HG03280 (cell line): ENCODE measurements around the gene POLD3.
"Not testable (repeated sequence)": the region's sequence is repeated elsewhere in the genome, so short reads cannot be mapped to it uniquely, and the experiment has no call there.

Source experiments
- ATAC-seq: cut with Tn5 transposase; IDR thresholded peaks from one replicate; pipeline ENCODE4 v1.9.1; 2021; ENCODE audit warnings: mild to moderate bottlenecking, moderate library complexity; ENCODE audit not compliant: unreplicated experiment

The POLD3 gene

GRCh38 chr11:74636630-74637184 lies 44.3 kb downstream of the POLD3 start:
- no peak for ATAC-seq

GRCh38 chr11:74637700-74638099 lies 45.3 kb downstream of the POLD3 start:
- ATAC-seq, result no peak

- ATAC-seq, result no peak
Measured at GRCh38 chr11:74638869-74639268, 46.5 kb downstream of the POLD3 start.

- no peak for ATAC-seq
Measured at GRCh38 chr11:74639533-74639932, 47.2 kb downstream of the POLD3 start.

- ATAC-seq, result no peak
Measured at GRCh38 chr11:74641289-74641688, 48.9 kb downstream of the POLD3 start.

GRCh38 chr11:74641905-74642304 lies 49.5 kb downstream of the POLD3 start:
- ATAC-seq, result no peak

GRCh38 chr11:74642912-74643311 lies 50.5 kb downstream of the POLD3 start:
- ATAC-seq, result no peak

- no peak for ATAC-seq
Measured at GRCh38 chr11:74644081-74644480, 51.7 kb downstream of the POLD3 start.

- ATAC-seq, result no peak
Measured at GRCh38 chr11:74646215-74646614, 53.8 kb downstream of the POLD3 start.

GRCh38 chr11:74646954-74647353 lies 54.6 kb downstream of the POLD3 start:
- ATAC-seq, result no peak

- ATAC-seq, result no peak
Measured at GRCh38 chr11:74647404-74647803, 55.0 kb downstream of the POLD3 start.

- ATAC-seq, result no peak
Measured at GRCh38 chr11:74647831-74648230, 55.4 kb downstream of the POLD3 start.

- no peak for ATAC-seq
Measured at GRCh38 chr11:74648894-74649293, 56.5 kb downstream of the POLD3 start.

GRCh38 chr11:74650498-74650897 lies 58.1 kb downstream of the POLD3 start:
- no peak for ATAC-seq

- no peak for ATAC-seq
Measured at GRCh38 chr11:74654976-74655375, 62.6 kb downstream of the POLD3 start.

GRCh38 chr11:74659124-74659523 lies 66.7 kb downstream of the POLD3 start:
- ATAC-seq, result not testable (repeated sequence)

GRCh38 chr11:74662487-74663103 lies 70.2 kb downstream of the POLD3 start:
- no peak for ATAC-seq

GRCh38 chr11:74663315-74663714 lies 70.9 kb downstream of the POLD3 start:
- ATAC-seq, result no peak

GRCh38 chr11:74669211-74670160 lies 77.1 kb downstream of the POLD3 start:
- no peak for ATAC-seq

- no peak for ATAC-seq
Measured at GRCh38 chr11:74670171-74670570, 77.8 kb downstream of the POLD3 start.

- no peak for ATAC-seq
Measured at GRCh38 chr11:74671520-74672196, 79.3 kb downstream of the POLD3 start.
